A673 (cell line): ENCODE data around the gene PROSER2. TPM values are rescaled to one million over a fixed set of nuclear protein-coding genes. Genes with fewer than 3 reads are reported as not detected.
A peak's percentile ranks its signal among the peaks of the same experiment; 100 is the strongest.

Experiments used
- BruUV-seq: library from RNA; stranded (reverse); fragments of 400-500 nt; replicated peaks from 2 replicates; lab custom pipeline; 2021; lab: Mats Ljungman, UMichigan
- CTCF ChIA-PET: fragments of 300-600 bp; sonication (Branson Sonifier 250); formaldehyde crosslinking; loops from one replicate; lab custom pipeline; 2022; ENCODE audit warnings: antibody characterized with exemption; lab: Charles Lee
- POLR2A ChIA-PET: fragments of 300-600 bp; sonication (Branson Sonifier 250); formaldehyde crosslinking; loops from one replicate; lab custom pipeline; 2022; ENCODE audit warnings: antibody characterized with exemption; ENCODE audit not compliant: low non-redundant PET; lab: Charles Lee
- DNase-seq: peaks from one replicate; pipeline ENCODE4 v3.0.0-alpha.2; 2015; ENCODE audit warnings: low spot score
- H3K27ac ChIP-seq: fragments of 200-600 bp; sonication (generic); 2 replicates; pipeline ENCODE4 v1.5.1; 2016; ENCODE audit warnings: mixed run types, low read depth, mild to moderate bottlenecking, mixed read lengths, antibody characterized with exemption, low read length; ENCODE audit not compliant: poor library complexity, severe bottlenecking
- H3K27me3 ChIP-seq: fragments of 200-600 bp; sonication (generic); replicated peaks from 2 replicates; pipeline ENCODE4 v1.6.1; 2017; ENCODE audit warnings: mixed run types, low read depth, mild to moderate bottlenecking, mixed read lengths, antibody characterized with exemption, low read length; ENCODE audit not compliant: insufficient read depth, poor library complexity
- H3K36me3 ChIP-seq: fragments of 200-600 bp; sonication (generic); 2 replicates; pipeline ENCODE4 v1.6.1; 2016; ENCODE audit warnings: mixed run types, mild to moderate bottlenecking, mixed read lengths, antibody characterized with exemption, low read length; ENCODE audit not compliant: insufficient read depth, poor library complexity, severe bottlenecking
- H3K4me1 ChIP-seq: fragments of 200-600 bp; sonication (generic); 2 replicates; pipeline ENCODE4 v1.6.1; 2017; ENCODE audit warnings: mixed run types, mild to moderate bottlenecking, mixed read lengths, antibody characterized with exemption, low read length; ENCODE audit not compliant: insufficient read depth, poor library complexity, severe bottlenecking
- H3K4me3 ChIP-seq: fragments of 200-600 bp; sonication (generic); 2 replicates; pipeline ENCODE4 v1.5.1; 2016; ENCODE audit warnings: low read depth, mixed run types, mild to moderate bottlenecking, mixed read lengths, low read length; ENCODE audit not compliant: poor library complexity, severe bottlenecking
- H3K9me3 ChIP-seq: fragments of 200-600 bp; sonication (generic); 2 replicates; pipeline ENCODE4 v1.6.1; 2016; ENCODE audit warnings: mixed run types, low read depth, mild to moderate bottlenecking, mixed read lengths, antibody characterized with exemption, low read length; ENCODE audit not compliant: poor library complexity, severe bottlenecking
- CTCF ChIP-seq: fragments of 300-800, 200-600 bp; sonication (generic); conservative IDR thresholded peaks from 2 replicates; pipeline ENCODE4 v1.5.1; 2017; ENCODE audit warnings: low read depth, mild to moderate bottlenecking, antibody characterized with exemption, low read length, moderate library complexity, mixed read lengths
- EZH2 ChIP-seq: fragments of 200-600 bp; sonication (generic); IDR thresholded peaks from 2 replicates; pipeline ENCODE4 v1.6.1; 2017; ENCODE audit warnings: borderline replicate concordance, low read depth, mild to moderate bottlenecking, mixed read lengths, antibody characterized with exemption, low read length; ENCODE audit not compliant: poor library complexity, severe bottlenecking
- intact Hi-C: fragments of 100-400 bp; cut with micrococcal nuclease; formaldehyde crosslinking; loops from one replicate; pipeline ENCODE4 v1.10.0; 2022; ENCODE audit not compliant: unreplicated experiment
- total RNA-seq: library from RNA; stranded (reverse); gene quantifications from 2 replicates; pipeline ENCODE4 v1.2.3, GENCODE V29; 2021

PROSER2 gene
- total RNA-seq, 1 experiment from 2014 or later: 40.4 TPM

DNA sequence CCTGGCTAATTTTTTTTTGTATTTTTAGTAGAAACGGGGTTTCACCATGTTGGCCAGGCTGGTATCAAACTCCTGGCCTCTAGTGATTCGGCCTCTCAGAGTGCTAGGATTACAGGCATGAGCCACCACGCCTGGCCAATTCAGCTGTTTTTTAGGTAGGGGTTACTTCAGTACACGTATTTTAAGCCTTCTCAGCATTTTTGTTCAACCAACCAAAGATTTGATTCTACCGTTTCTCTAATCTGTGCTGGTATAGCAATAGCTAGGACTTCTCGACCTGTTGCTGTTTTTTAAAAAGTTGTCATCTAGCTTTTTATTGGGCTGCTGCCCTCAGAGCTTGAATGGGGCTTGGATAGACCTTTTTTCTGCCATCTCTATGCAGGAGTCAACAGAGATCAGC lies 34.9 kb downstream of the PROSER2 start:
- Histone ChIP-seq H3K4me3 (no peak overlapping the region), H3K9me3 (no peaks in the 10 kb centered on the region), H3K36me3 (peaks cover 82% of the 10 kb centered on the region), H3K27ac (no peak overlapping the region), H3K4me1 (no peaks in the 10 kb centered on the region), H3K27me3 (no peaks in the 10 kb centered on the region)
- ChIA-PET CTCF (interaction anchor here (0.6 kb wide), 2 partner anchors 36 to 42 kb away, joined by 5 to 11 read pairs; no protein-coding TSS in a partner anchor), POLR2A (no interaction called here)
- DNase-seq: no peak
- intact Hi-C loops: no loop called here
- TF ChIP-seq EZH2: no peak
- no peak for TF ChIP-seq CTCF
- BruUV-seq: no TSS peak

- no TSS peak for BruUV-seq
- H3K4me3 ChIP-seq: no peak overlapping the region
- no peaks in the 10 kb centered on the region for H3K4me1 ChIP-seq
- no peaks in the 10 kb centered on the region for H3K9me3 ChIP-seq
- CTCF ChIA-PET: no interaction called here
- H3K27ac ChIP-seq: no peak overlapping the region
- POLR2A ChIA-PET: interaction anchor here (0.6 kb wide), 1 partner anchor 78 kb away, joined by 4 read pairs; no protein-coding TSS in a partner anchor
- intact Hi-C loops: no loop called here
- no peaks in the 10 kb centered on the region for H3K27me3 ChIP-seq
- no peak for TF ChIP-seq EZH2
- no peak for TF ChIP-seq CTCF
- H3K36me3 ChIP-seq: peaks cover 86% of the 10 kb centered on the region
- no peak for DNase-seq
These were observed 38.2 kb downstream of the PROSER2 start for GRCh38 chr10:11861341-11861740.

DNA sequence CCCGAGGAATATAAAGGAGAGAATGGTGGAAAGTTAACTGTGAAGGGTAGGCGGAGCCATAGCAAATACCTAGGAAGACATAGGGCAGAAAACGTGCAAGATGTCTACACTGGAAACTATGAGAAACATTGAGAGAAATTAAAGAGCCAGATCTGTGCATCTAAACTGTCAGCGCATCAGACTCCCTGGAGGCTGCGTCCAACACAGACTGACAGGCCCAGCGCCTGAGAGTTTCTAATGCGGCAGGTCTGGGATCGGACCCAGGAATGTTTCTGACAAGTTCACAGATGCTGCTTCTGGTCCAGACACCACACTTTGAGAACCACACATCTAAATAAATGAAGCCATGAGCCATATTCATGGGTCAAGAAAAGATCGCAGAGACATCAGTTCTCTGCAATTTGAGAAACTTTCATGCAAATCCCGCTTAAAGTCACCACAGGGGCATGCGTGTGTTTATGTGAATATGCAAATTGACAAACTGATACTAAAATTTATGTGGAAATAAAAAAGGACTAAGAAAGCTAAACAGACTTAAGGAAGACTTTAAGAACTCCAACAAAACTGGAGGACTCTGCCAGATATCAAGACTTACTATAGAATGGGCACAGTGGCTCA lies 38.8 kb downstream of the PROSER2 start:
- no peak for DNase-seq
- CTCF ChIA-PET: interaction anchor here (0.7 kb wide), 1 partner anchor 9 kb away, joined by 3 read pairs; no protein-coding TSS in a partner anchor
- TF ChIP-seq EZH2: no peak
- no peak for TF ChIP-seq CTCF
- H3K4me1 ChIP-seq: no peaks in the 10 kb centered on the region
- no peak overlapping the region for H3K4me3 ChIP-seq
- H3K27ac ChIP-seq: peak overlapping the region; percentile 40
- POLR2A ChIA-PET: no interaction called here
- H3K9me3 ChIP-seq: no peaks in the 10 kb centered on the region
- no TSS peak for BruUV-seq
- intact Hi-C loops: no loop called here
- no peaks in the 10 kb centered on the region for H3K27me3 ChIP-seq
- peaks cover 86% of the 10 kb centered on the region for H3K36me3 ChIP-seq
